ENCODE measurements around the gene PDZRN3.

DNA sequence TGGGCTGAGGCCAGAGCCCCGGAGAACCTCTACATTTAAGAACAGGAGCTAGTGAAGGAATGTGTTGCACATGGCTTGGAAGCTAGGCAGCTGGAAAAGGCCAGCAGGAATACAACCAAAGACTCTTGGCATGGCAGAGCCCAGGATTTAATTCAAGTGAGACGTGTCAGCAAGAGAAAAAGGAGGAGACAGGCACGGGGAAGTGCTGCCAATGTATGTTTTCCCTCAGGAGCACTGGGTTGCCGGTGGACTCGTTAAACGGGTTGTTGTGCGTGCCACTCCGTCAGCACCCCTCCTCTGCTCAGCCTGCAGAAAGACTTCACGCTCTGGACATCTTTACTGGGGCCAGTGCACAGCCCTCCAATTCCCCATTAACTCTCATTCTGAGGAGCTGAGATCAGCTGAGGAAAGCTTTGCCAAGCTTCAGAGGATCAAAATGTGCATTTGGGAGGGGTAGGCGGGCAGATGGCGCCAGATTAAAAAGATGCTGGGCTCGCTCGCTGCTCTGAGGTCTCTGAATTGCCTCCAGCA is 103.7 kb downstream of the PDZRN3 start:
- TF ChIP-seq MAX (IDR thresholded peaks at IDR 0.05; ENCODE audit: insufficient read depth, insufficient read length): no peak
- no peak for TF ChIP-seq CTCF (IDR thresholded peaks at IDR 0.05; ENCODE audit: extremely low read depth in 1 of 2, insufficient read depth in 1 of 2, low read depth in 1 of 2, low read length in 2 of 2)
- no peak for TF ChIP-seq EZH2 (IDR thresholded peaks at IDR 0.05; ENCODE audit: borderline replicate concordance, low read depth, low read length, severe bottlenecking)
- no peak for TF ChIP-seq MYC (IDR thresholded peaks at IDR 0.05; ENCODE audit: low read depth, low read length)
- TF ChIP-seq POLR2AphosphoS5 (IDR thresholded peaks at IDR 0.05; ENCODE audit: insufficient read depth, low read depth, low read length): no peak
- TF ChIP-seq POLR2A (IDR thresholded peaks at IDR 0.05; ENCODE audit: low read depth, low read length): no peak
